Esophagus squamous epithelium (tissue), 4 donors: ENCODE measurements around the gene BANP.

Experiments
- POLR2A ChIP-seq, 4 donors: fragments of 450-650 bp; IDR thresholded peaks; one replicate each; pipeline ENCODE4 v1.6.1; 2017; ENCODE audit warnings: antibody characterized with exemption in 4 of 4, mild to moderate bottlenecking in 4 of 4, moderate library complexity in 3 of 4
- TF ChIP-seq, protein P1 (sequence below), 6 experiments: fragments of 450-650 bp in 4 of 6; fragments of 200-600 bp in 2 of 6; sonication (generic) in 2 of 6; IDR thresholded peaks; one replicate each; pipeline ENCODE4 v1.5.1; 2016 to 2019; ENCODE audit warnings: antibody characterized with exemption in 6 of 6, mild to moderate bottlenecking in 4 of 6, moderate library complexity in 4 of 6

DNA sequence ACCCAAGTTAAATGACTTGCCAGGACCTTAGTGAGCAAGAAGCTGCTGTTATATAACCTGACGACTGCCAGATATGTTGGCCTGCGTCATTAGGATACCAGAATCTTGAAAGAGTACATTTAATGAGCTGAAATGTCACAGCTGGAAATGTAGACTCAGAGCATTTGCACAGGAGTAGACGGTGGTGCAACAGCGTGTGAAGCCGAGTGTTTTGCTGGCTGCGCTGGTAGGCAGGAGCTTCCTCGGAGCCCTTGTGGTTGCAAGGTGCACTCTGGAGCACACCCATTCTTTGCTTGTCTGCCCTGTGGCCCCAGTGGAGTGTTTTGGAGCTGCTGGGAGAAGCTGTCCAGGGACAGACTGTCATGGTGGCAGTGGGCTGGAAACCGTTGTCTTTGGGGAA, 79.3 kb downstream of the BANP start:
- TF ChIP-seq, protein P1, sequence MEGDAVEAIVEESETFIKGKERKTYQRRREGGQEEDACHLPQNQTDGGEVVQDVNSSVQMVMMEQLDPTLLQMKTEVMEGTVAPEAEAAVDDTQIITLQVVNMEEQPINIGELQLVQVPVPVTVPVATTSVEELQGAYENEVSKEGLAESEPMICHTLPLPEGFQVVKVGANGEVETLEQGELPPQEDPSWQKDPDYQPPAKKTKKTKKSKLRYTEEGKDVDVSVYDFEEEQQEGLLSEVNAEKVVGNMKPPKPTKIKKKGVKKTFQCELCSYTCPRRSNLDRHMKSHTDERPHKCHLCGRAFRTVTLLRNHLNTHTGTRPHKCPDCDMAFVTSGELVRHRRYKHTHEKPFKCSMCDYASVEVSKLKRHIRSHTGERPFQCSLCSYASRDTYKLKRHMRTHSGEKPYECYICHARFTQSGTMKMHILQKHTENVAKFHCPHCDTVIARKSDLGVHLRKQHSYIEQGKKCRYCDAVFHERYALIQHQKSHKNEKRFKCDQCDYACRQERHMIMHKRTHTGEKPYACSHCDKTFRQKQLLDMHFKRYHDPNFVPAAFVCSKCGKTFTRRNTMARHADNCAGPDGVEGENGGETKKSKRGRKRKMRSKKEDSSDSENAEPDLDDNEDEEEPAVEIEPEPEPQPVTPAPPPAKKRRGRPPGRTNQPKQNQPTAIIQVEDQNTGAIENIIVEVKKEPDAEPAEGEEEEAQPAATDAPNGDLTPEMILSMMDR (IDR thresholded peaks at IDR 0.05) = no peak
- TF ChIP-seq POLR2A (IDR thresholded peaks at IDR 0.05) = no peak
